DND-41 (cell line): ENCODE data around the gene PIGB.

Source experiments
- CTCF ChIP-seq: IDR thresholded peaks from 2 replicates; pipeline ENCODE4 v1.5.1; 2012; ENCODE audit warnings: borderline replicate concordance, low read length, moderate library complexity, mild to moderate bottlenecking; ENCODE audit not compliant: poor library complexity, severe bottlenecking; ENCODE audit errors: extremely low read depth
- EZH2 ChIP-seq: IDR thresholded peaks from 3 replicates; pipeline ENCODE4 v1.6.1; 2012; ENCODE audit warnings: borderline replicate concordance, low read depth, mild to moderate bottlenecking, moderate library complexity, low read length, inconsistent platforms; ENCODE audit not compliant: severe bottlenecking

- TF ChIP-seq CTCF (no peak), EZH2 (no peak)
Observed at GRCh38 chr15:55334997-55335396, 16.0 kb downstream of the PIGB start.
